HG02981 (cell line): Measurements from ENCODE around the gene LDB1.

Source experiments
- ATAC-seq: cut with Tn5 transposase; IDR thresholded peaks from one replicate; pipeline ENCODE4 v1.9.1; 2021; ENCODE audit warnings: mild to moderate bottlenecking, moderate library complexity; ENCODE audit not compliant: unreplicated experiment

The LDB1 gene

DNA sequence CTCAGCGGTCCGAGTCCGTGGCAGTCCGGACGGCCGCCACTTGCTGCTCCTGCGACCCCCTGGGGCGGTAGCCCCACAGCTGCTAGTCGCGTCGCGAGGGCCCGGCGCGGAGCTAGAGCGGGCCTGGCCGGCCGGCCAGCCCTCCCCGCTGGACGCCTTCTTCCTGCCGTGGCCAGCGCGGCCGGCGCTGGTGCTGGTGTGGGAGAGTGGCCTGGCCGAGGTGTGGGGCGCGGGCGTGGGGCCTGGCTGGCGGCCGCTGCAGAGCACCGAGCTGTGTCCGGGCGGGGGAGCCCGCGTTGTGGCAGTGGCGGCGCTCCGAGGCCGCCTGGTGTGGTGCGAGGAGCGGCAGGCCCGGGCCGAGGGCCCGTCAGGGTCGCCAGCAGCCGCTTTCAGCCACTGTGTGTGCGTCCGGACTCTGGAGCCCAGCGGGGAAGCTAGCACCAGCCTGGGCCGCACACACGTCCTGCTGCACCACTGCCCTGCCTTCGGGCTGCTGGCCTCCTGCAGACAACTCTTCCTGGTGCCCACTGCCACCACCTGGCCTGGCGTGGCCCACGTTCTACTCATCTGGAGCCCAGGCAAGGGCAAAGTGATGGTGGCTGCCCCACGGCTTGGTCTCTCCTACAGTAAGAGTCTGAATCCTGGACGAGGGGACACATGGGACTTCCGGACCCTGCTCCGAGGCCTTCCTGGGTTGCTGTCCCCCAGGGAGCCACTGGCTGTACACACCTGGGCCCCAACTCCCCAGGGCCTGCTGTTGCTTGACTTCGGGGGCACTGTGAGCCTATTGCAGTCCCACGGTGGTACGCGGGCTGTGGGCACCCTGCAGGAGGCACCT is 54.4 kb downstream of the LDB1 start:
- ATAC-seq, result peak; percentile 19

DNA sequence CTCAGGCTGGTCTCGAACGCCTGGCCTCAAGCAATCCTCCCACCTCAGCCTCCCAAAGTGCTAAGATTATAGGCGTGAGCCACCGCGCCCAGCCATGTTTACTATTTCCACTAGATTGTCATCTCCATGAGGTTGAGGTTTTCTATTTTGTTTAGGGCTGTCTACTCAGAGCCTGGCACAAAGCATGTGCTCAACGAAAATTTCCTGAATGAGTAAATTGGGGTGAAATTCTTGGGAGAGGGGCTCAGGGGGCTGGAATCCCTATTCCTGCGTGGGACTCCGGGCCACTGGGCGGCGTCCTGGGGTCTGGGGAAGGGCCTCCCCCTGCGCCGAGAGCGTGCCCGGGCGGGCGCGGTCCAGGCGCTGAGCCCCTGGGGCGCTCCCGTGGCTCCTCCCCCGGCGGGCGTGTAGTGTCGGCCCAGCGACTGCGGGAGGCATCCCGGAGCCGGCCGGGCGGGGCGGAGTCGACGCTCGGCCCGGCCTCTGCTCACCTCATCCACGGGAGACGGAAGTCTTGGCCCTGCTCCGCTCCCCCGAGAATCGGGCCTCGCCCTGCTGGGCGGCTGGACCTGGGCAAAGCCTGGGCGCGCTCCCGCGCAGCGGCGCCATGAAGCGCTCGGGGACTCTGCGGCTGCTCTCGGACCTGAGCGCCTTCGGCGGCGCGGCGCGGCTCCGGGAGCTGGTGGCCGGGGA is 55.2 kb downstream of the LDB1 start, which contains the start of gene HPS6:
HPS6 (plus strand) TSS at position 482 of the 693 bp plus-strand sequence; CDS start at position 608, 126 bp downstream.
- peak; percentile 95 for ATAC-seq

DNA sequence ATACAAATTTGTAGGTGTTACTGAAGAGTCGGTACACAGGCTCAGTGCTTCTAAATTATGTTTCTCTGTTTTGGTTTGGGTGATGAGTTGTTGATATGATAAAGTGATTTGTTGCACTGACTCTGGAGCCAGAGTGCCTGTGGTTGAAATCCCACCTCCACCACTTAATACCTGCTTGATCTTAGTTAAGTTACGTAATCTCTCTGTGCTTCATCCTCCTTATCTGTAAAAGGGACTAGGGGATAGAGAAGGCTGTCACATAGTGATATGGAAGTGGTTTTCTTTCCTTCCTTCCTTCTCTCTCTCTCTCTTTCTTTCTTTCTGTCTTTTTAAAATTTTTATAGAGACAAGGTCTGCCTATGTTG is 55.7 kb downstream of the LDB1 start:
- no peak for ATAC-seq

DNA sequence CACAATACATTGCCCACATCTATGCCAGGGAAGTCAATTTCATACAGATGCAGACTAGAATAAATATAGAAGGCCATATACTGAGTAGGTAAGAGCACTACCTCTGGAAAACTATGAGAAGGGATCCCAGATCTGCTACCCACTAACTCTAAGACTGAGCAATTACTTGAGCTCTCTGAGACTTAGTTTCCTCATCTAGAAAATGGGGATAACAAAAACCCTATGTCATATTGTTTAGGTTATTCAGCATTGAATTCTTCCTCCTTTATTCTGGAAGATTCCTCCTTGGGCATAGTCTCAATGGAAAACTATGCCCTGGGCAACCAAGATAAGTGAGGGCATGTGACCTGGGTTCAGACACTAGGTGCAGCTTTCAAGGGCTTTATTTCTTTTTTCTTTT is 60.2 kb downstream of the LDB1 start:
- ATAC-seq, result no peak
